CD1c-positive myeloid dendritic cell (primary cell): Measurements from ENCODE around the gene SDK1.

Experiments used
- DNase-seq: peaks from one replicate; pipeline ENCODE4 v3.0.0-alpha.2; 2016; ENCODE audit errors: extremely low spot score

SDK1 gene

DNA sequence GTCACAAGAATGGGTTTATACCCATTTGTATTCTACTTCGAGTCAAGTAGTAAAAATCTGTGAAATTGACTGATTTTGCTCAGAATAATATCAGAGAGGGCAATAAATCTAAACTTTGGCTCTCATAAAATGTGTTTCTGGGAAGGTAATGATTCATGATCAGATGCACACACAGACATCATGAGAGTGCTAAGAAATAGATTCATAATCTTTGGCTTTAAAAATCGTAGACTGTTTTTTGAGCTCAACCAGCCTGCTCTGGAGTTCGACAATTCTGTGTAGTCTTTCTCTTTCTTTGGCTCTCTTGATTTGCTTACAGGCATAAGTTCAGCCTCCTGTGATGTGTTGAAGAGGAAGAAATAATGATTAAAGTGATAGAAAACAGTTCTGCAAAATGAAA lies 494.7 kb downstream of the SDK1 start:
- DNase-seq: no peak

DNA sequence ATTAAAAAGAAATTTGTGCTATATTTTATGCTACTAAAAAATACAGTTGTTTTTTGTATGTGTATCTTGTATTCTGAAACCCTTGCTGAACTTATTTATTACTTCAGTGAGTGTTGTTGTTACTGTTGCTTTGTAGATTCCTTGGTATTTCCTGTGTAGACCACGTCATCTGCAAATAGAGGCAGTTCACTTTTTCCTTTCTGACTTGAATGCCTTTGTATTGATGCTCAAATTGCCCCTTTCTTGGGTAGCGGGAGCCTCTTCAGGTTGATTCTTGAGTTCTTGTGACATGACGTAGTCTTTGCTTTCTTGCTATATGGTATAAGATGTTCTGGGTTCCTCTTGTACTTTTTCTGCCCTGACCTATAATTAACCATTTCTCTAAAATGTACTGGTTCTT lies 504.1 kb downstream of the SDK1 start:
- no peak for DNase-seq

- DNase-seq: no peak
Observed at GRCh38 chr7:3806516-3806915, 505.5 kb downstream of the SDK1 start.

GRCh38 chr7:3807824-3808223 lies 506.8 kb downstream of the SDK1 start:
- no peak for DNase-seq

DNA sequence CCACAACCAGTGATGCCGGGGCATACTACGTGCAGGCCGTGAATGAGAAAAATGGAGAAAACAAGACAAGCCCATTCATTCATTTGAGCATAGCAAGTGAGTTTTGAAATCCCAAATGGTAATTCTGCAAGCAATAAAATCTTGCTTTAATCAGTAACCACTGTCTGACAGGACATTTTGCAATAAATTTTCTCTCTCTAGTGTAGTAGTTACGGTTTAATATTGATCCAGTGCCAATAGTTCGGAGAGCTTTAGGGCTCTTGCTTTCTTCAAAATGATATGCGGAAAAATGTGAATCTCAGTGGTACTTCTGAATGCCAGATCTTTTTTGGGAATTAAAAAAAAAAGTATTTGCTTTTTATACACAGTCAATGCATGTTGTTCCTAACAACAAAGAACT lies 520.4 kb downstream of the SDK1 start:
- DNase-seq: no peak

DNA sequence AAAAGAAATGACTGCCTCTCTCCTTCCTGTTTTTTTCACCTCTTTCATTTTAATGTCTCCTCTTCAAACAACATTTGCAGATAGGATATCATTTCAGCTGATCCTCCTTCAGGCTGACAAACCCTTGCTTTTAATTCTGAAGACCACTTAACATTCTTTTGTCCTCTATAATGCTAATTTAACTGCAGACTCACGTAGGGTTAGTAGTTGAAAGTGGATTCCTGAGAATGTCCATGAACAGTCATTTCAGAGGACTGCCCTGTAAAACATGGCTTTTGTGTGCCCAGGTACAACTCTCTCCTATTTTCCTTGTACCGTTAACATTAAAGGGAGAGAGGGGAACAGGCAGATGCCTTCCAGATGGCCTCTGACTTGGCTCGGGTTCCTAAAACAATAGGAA lies 524.4 kb downstream of the SDK1 start:
- DNase-seq: no peak

- no peak for DNase-seq
Observed at GRCh38 chr7:3832199-3832598, 531.1 kb downstream of the SDK1 start.

DNA sequence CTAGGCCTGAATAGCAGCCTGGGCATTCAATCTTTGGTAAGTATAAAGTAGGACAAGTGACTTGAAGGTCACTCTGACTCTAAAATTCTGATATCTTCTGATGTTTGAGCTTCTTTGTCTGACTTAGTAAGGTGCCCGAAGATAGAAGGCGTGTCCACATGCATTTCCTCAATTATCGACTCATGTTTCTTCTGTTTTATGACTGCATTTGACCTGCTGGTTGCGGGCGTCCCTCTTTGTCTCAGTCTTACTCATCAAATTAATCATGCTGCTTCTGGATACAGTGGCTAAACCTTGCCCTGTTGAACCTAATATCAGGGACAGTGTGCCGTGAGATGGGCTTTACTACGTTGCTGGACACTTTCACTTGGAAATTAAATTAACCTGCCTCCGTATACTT lies 534.1 kb downstream of the SDK1 start:
- DNase-seq: no peak

DNA sequence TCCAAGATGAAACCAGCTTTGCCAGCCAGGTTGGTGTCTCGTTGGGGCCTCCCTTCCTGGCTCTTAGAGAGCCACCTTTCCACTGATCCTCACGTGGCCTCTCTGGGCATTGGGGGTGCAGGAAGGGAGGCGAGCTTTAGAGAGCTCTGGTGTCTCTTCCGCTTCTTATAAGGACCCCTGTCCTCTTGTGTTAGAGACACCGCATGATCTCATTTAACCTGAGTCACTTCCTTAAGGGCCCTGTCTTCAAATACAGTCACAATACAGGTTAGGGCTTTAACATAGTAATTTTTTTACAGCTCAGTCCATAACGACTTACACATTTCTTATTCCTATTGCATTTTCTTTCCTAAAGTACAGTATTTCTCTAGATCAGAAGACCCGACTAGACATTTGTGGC lies 535.8 kb downstream of the SDK1 start:
- no peak for DNase-seq

- no peak for DNase-seq
Observed at GRCh38 chr7:3844540-3845151, 543.6 kb downstream of the SDK1 start.

- DNase-seq: no peak
Observed at GRCh38 chr7:3846738-3847137, 545.7 kb downstream of the SDK1 start.

DNA sequence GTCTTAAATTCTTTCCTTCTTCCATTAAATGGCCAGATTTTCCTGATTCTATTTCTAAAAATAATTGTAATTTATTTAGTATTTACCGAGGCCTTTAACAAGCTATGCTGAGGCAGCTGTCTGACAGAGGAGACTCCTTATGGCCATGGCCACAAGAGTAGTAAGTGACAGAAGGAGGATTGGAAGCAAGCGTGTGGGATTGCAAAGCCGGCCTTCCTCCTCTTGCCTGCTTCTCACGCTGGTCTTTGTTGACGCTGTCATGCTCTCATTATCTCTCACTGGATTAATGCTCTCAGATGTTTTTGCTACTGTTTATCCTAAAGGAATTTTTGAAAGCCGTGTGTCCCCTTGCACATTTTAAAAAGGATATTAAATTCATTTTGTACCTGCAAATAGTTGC lies 546.3 kb downstream of the SDK1 start:
- no peak for DNase-seq

- DNase-seq: no peak
Observed at GRCh38 chr7:3859431-3859830, 558.4 kb downstream of the SDK1 start.

DNA sequence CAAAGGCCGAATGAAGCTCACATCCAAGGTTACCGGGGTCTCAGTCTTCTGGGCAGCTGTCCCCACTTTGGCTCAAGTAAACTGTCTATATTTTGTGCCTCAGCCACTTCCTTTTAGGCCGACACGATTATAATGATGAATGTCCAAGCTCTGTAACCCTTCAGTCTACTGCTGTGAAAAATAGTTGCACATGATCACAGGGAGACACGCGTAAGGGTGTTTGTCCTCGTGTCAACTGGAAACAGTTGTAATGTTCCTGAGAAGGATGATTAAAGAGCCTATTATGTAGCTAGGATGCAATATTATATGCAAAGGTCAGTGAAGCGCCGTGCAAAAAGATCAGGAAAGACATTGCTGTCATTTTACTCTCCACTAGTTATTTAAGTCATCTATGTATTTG lies 559.9 kb downstream of the SDK1 start:
- DNase-seq: no peak

DNA sequence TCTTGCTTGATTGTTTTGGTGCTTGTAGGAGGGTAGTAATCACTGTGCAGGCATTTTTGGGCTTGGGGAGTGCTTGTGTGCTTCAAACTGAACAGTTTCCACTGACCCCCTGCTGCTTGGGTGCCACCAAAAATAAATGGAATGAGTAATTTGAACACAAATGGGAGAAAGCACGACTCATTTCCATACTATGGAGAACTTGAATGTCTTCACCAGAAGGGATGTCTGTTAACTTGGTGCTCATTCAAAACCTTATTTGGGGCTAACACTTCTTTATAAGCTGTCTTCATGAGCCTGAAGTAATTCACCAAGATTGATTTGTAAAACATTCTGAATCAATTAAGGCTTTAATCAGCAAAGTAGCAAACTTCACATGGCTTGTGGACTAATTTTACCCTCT lies 560.3 kb downstream of the SDK1 start:
- no peak for DNase-seq

- DNase-seq: no peak
Observed at GRCh38 chr7:3861941-3862340, 560.9 kb downstream of the SDK1 start.

- DNase-seq: no peak
Observed at GRCh38 chr7:3862774-3863173, 561.7 kb downstream of the SDK1 start.

DNA sequence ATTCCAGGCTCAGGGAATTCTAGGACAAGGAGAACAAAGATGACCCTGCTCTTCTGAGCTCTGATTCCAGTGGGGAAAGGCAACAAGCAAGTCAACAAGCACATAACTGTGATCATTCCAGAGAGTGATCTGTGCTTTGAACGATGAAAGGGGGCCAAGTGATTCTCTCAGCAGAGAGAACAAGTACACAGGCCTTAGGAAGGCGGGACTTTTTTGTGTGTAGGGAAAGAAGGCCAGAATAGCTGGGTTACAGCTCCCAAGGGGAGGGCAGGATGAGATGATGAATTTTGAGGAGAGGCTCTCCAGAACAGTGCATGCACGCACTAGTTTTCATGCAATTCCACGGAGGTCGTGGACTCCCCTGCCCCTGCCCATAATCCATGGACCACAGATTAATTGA lies 565.2 kb downstream of the SDK1 start:
- no peak for DNase-seq

DNA sequence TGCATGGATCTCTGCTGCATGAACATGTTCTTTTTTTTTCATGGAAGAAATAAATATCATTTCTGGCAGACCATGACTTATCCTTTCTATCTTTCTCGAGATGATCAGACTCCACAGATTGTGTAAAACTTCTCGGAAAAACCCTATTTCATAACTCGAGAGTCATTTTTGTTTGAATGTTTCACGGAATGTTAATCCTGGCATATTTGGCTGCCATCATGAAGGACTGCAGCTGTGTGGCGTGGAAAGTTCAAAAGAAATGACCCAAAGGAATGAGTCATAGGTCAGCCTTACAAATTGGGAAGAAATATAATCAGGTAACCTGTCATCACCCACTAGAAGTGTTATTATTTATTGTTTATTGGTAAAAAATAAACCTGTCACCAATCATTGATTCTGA lies 566.8 kb downstream of the SDK1 start:
- DNase-seq: no peak

GRCh38 chr7:3879355-3880075 lies 578.5 kb downstream of the SDK1 start:
- no peak for DNase-seq

GRCh38 chr7:3880228-3880987 lies 579.4 kb downstream of the SDK1 start:
- DNase-seq: no peak

- DNase-seq: no peak
Observed at GRCh38 chr7:3882782-3883181, 581.7 kb downstream of the SDK1 start.

DNA sequence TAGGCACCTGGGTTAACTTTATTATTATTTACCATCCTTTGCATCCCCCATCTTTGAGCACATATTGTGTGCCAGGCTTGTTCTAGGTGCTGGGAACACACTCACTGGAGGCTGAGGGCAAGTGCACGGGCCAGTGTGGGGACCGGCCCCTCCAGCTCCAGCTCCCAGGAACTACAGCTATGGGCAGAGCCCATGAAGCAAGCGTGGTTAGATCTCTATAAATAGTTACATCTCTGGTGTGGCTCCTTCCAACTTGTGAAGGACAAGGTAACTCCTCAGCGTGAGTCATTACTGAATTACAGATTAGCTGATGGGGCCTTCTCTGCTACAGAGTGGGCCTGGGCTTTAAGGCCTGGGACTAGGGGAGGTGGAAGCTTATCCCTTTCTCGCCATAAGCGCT lies 583.5 kb downstream of the SDK1 start:
- DNase-seq: no peak
